H1 (cell line): ENCODE data around the gene IL4. TPM values are rescaled to one million over a fixed set of nuclear protein-coding genes. Genes with fewer than 3 reads are reported as not detected.

Experiments
- CBX8 ChIP-seq: fragments of 300-800, 300-1000 bp; sonication (generic); IDR thresholded peaks from 2 replicates; pipeline ENCODE4 v1.7.1; 2016; ENCODE audit warnings: low read depth, low read length, borderline replicate concordance
- CHD7 ChIP-seq: fragments of 300-600 bp; sonication (generic); IDR thresholded peaks from 2 replicates; pipeline ENCODE4 v1.7.1; 2012; ENCODE audit warnings: low read length, moderate library complexity, mild to moderate bottlenecking, inconsistent platforms; ENCODE audit not compliant: insufficient replicate concordance
- HDAC2 ChIP-seq, 2 experiments: fragments of 300-600 bp in 1 of 2; sonication (generic) in 1 of 2; IDR thresholded peaks; 2 replicates each; pipeline ENCODE4 v1.6.1; 2011 to 2012; ENCODE audit warnings: low read depth in 2 of 2, low read length in 2 of 2, mild to moderate bottlenecking in 2 of 2, moderate library complexity in 2 of 2, borderline replicate concordance in 1 of 2, inconsistent platforms in 1 of 2
- POU5F1 ChIP-seq: IDR thresholded peaks from 2 replicates; pipeline ENCODE4 v1.6.1; 2011; ENCODE audit warnings: low read depth, mild to moderate bottlenecking, low read length, moderate library complexity
- SIRT6 ChIP-seq: IDR thresholded peaks from one replicate; pipeline ENCODE4 v1.7.1; 2012; ENCODE audit warnings: low read length, inconsistent platforms
- polyA plus RNA-seq, 7 experiments: library from polyadenylated mRNA; depleted of rRNA in 3 of 7; stranded (reverse) in 5 of 7; unstranded in 2 of 7; fragments of >200 nt in 5 of 7; fragments of 200-250 nt in 2 of 7; gene quantifications; 1 replicate in 5 of 7; 2 replicates in 1 of 7; 4 replicates in 1 of 7; pipeline versions ENCODE4 v1.2.1 to v1.2.3, GENCODE V29; 2011 to 2013; ENCODE audit warnings: missing spikeins in 2 of 7, mixed read lengths in 2 of 7
- total RNA-seq: library from RNA; stranded (reverse); fragmentation: NEBNext Ultra II Directional; extraction: Animal tissue kit (Norgen Biotek cat#: 25700); gene quantifications from 2 replicates; pipeline ENCODE4 v1.2.1, GENCODE V29; 2021

The IL4 gene
- total and polyA plus RNA-seq, 2 of the 8 experiments (the other 6 are each of a cell fraction or from before 2014, with no cell fraction given): not detected

- TF ChIP-seq CHD7 (no peak), POU5F1 (no peak), HDAC2 (IDR thresholded peaks at IDR 0.05; ENCODE audit: borderline replicate concordance in 1 of 2, low read depth in 2 of 2, low read length in 2 of 2) (no peak), CBX8 (no peak), SIRT6 (no peak)
Measured at GRCh38 chr5:132666310-132667123, 7.3 kb upstream of the IL4 start (continued).
